HEK293 (cell line): Measurements from ENCODE around the gene AMD1.

Experiments
- GFI1B ChIP-seq: fragments of 450-650 bp; formaldehyde crosslinking; IDR thresholded peaks from 2 replicates; pipeline ENCODE4 v1.5.1; 2016; ENCODE audit warnings: missing biosample characterization, missing genetic modification characterization
- GLIS2 ChIP-seq: fragments of 450-650 bp; formaldehyde crosslinking; IDR thresholded peaks from 2 replicates; pipeline ENCODE4 v1.5.1; 2016; ENCODE audit warnings: missing biosample characterization, missing genetic modification characterization
- IKZF3 ChIP-seq: fragments of 450-650 bp; IDR thresholded peaks from 2 replicates; pipeline ENCODE4 v1.5.0; 2018; ENCODE audit warnings: missing biosample characterization, mild to moderate bottlenecking, missing genetic modification characterization, moderate library complexity
- OVOL3 ChIP-seq: fragments of 450-650 bp; formaldehyde crosslinking; IDR thresholded peaks from 2 replicates; pipeline ENCODE4 v1.5.1; 2016; ENCODE audit warnings: missing biosample characterization, missing genetic modification characterization
- PRDM1 ChIP-seq: fragments of 450-650 bp; formaldehyde crosslinking; IDR thresholded peaks from 2 replicates; pipeline ENCODE4; 2016; ENCODE audit warnings: missing biosample characterization, missing genetic modification characterization
- SCRT1 ChIP-seq: fragments of 450-650 bp; formaldehyde crosslinking; IDR thresholded peaks from 2 replicates; pipeline ENCODE4 v1.5.1; 2016; ENCODE audit warnings: missing biosample characterization, missing genetic modification characterization, borderline replicate concordance
- SETDB1 ChIP-seq: IDR thresholded peaks from one replicate; pipeline ENCODE4 v1.6.1; 2017; ENCODE audit warnings: mild to moderate bottlenecking, low read length, moderate library complexity, mixed read lengths; ENCODE audit not compliant: insufficient read length
- ZBTB26 ChIP-seq: fragments of 450-650 bp; formaldehyde crosslinking; optimal IDR thresholded peaks from 2 replicates; pipeline ENCODE3; 2016; ENCODE audit warnings: missing biosample characterization, mild to moderate bottlenecking, missing genetic modification characterization
- ZBTB7A ChIP-seq: fragments of 450-650 bp; formaldehyde crosslinking; IDR thresholded peaks from 2 replicates; pipeline ENCODE4 v1.5.1; 2016; ENCODE audit warnings: low read depth, missing biosample characterization, missing genetic modification characterization
- ZFP69B ChIP-seq: fragments of 450-650 bp; formaldehyde crosslinking; IDR thresholded peaks from 2 replicates; pipeline ENCODE4 v1.5.1; 2016; ENCODE audit warnings: missing biosample characterization, missing genetic modification characterization
- ZNF112 ChIP-seq: fragments of 450-650 bp; formaldehyde crosslinking; IDR thresholded peaks from 2 replicates; pipeline ENCODE4 v1.5.0; 2017; ENCODE audit warnings: missing biosample characterization, missing genetic modification characterization
- ZNF133 ChIP-seq: fragments of 450-650 bp; formaldehyde crosslinking; IDR thresholded peaks from 2 replicates; pipeline ENCODE4 v1.5.1; 2016; ENCODE audit warnings: missing biosample characterization, missing genetic modification characterization
- ZNF18 ChIP-seq: fragments of 450-650 bp; formaldehyde crosslinking; IDR thresholded peaks from 2 replicates; pipeline ENCODE4 v1.5.1; 2016; ENCODE audit warnings: missing biosample characterization, missing genetic modification characterization
- ZNF211 ChIP-seq: fragments of 450-650 bp; formaldehyde crosslinking; IDR thresholded peaks from 2 replicates; pipeline ENCODE4 v1.5.1; 2016; ENCODE audit warnings: low read depth, missing biosample characterization, missing genetic modification characterization
- ZNF239 ChIP-seq: fragments of 450-650 bp; formaldehyde crosslinking; IDR thresholded peaks from 2 replicates; pipeline ENCODE4 v1.5.1; 2016; ENCODE audit warnings: missing biosample characterization, missing genetic modification characterization
- ZNF280C ChIP-seq: fragments of 450-650 bp; formaldehyde crosslinking; IDR thresholded peaks from 2 replicates; pipeline ENCODE4 v1.5.1; 2016; ENCODE audit warnings: missing biosample characterization, missing genetic modification characterization
- ZNF302 ChIP-seq: fragments of 450-650 bp; formaldehyde crosslinking; IDR thresholded peaks from 2 replicates; pipeline ENCODE4 v1.5.1; 2016; ENCODE audit warnings: missing biosample characterization, missing genetic modification characterization, low read depth
- ZNF391 ChIP-seq: fragments of 450-650 bp; formaldehyde crosslinking; IDR thresholded peaks from 2 replicates; pipeline ENCODE4 v1.5.1; 2016; ENCODE audit warnings: low read depth, missing biosample characterization, missing genetic modification characterization, borderline replicate concordance
- ZNF416 ChIP-seq: fragments of 450-650 bp; formaldehyde crosslinking; IDR thresholded peaks from 2 replicates; pipeline ENCODE4 v1.5.1; 2016; ENCODE audit warnings: missing biosample characterization, missing genetic modification characterization
- ZNF449 ChIP-seq: fragments of 450-650 bp; formaldehyde crosslinking; IDR thresholded peaks from 2 replicates; pipeline ENCODE4 v1.5.1; 2017; ENCODE audit warnings: missing biosample characterization, mild to moderate bottlenecking, missing genetic modification characterization, moderate library complexity
- ZNF488 ChIP-seq: fragments of 450-650 bp; formaldehyde crosslinking; IDR thresholded peaks from 2 replicates; pipeline ENCODE4 v1.5.1; 2016; ENCODE audit warnings: missing biosample characterization, missing genetic modification characterization
- ZNF518A ChIP-seq: fragments of 450-650 bp; formaldehyde crosslinking; conservative IDR thresholded peaks from 2 replicates; pipeline ENCODE4 v1.5.1; 2016; ENCODE audit warnings: low read depth, missing biosample characterization, missing genetic modification characterization
- ZNF623 ChIP-seq: fragments of 450-650 bp; formaldehyde crosslinking; IDR thresholded peaks from 2 replicates; pipeline ENCODE4 v1.5.1; 2016; ENCODE audit warnings: missing biosample characterization, missing genetic modification characterization
- ZNF629 ChIP-seq: fragments of 450-650 bp; formaldehyde crosslinking; IDR thresholded peaks from 2 replicates; pipeline ENCODE4 v1.5.1; 2017; ENCODE audit warnings: missing biosample characterization, missing genetic modification characterization
- ZNF707 ChIP-seq: fragments of 450-650 bp; formaldehyde crosslinking; IDR thresholded peaks from 2 replicates; pipeline ENCODE4 v1.5.1; 2016; ENCODE audit warnings: missing biosample characterization, missing genetic modification characterization
- ZNF76 ChIP-seq: fragments of 450-650 bp; formaldehyde crosslinking; IDR thresholded peaks from 2 replicates; pipeline ENCODE4; 2016; ENCODE audit warnings: low read depth, missing biosample characterization, missing genetic modification characterization, borderline replicate concordance
- ZNF777 ChIP-seq: fragments of 450-650 bp; formaldehyde crosslinking; IDR thresholded peaks from 2 replicates; pipeline ENCODE4 v1.5.1; 2017; ENCODE audit warnings: missing biosample characterization, missing genetic modification characterization, borderline replicate concordance
- ZNF837 ChIP-seq: fragments of 450-650 bp; formaldehyde crosslinking; IDR thresholded peaks from 2 replicates; pipeline ENCODE4 v1.5.1; 2016; ENCODE audit warnings: missing biosample characterization, missing genetic modification characterization

The AMD1 gene

GRCh38 chr6:110876170-110876773 is 1.7 kb downstream of the AMD1 start (continued):
- no peak for TF ChIP-seq ZBTB26 (tag by site-specific recombination)
- TF ChIP-seq GLIS2: 0 out of 2 replicates have a peak, but pooled peaks have one; percentile 1
- TF ChIP-seq SCRT1 (tag by site-specific recombination): no peak
- no peak for TF ChIP-seq ZNF518A (tag by site-specific recombination)
- TF ChIP-seq ZNF239 (tag by site-specific recombination): no peak
- no peak for TF ChIP-seq ZNF133 (tag by site-specific recombination)
- TF ChIP-seq ZFP69B (tag by site-specific recombination): 0 out of 2 replicates have a peak, but pooled peaks have one; percentile 13
- no peak for TF ChIP-seq ZNF777 (tag by site-specific recombination)
- peak; percentile 40; the same call in 1 of the 2 replicates for TF ChIP-seq ZNF76
- no peak for TF ChIP-seq SETDB1
- TF ChIP-seq ZNF623 (tag by site-specific recombination): peak; percentile 41; the same call in 1 of the 2 replicates
- no peak for TF ChIP-seq ZBTB7A (tag by site-specific recombination)
- TF ChIP-seq ZNF707 (tag by site-specific recombination): no peak
- no peak; the same call in 1 of the 2 replicates for TF ChIP-seq ZNF629
- no peak for TF ChIP-seq ZNF302 (tag by site-specific recombination)
- no peak for TF ChIP-seq ZNF416 (tag by site-specific recombination)
- TF ChIP-seq ZNF211: no peak
- TF ChIP-seq ZNF449: no peak
- no peak for TF ChIP-seq ZNF18 (tag by site-specific recombination)
- no peak for TF ChIP-seq ZNF837 (tag by site-specific recombination)
- TF ChIP-seq ZNF280C (tag by site-specific recombination): no peak
- no peak for TF ChIP-seq ZNF488 (tag by site-specific recombination)
- no peak for TF ChIP-seq ZNF112 (tag by site-specific recombination)
- 0 out of 2 replicates have a peak, but pooled peaks have one; percentile 26 for TF ChIP-seq OVOL3
- no peak for TF ChIP-seq GFI1B
- TF ChIP-seq ZNF391 (tag by site-specific recombination): peak; percentile 57; the same call in 1 of the 2 replicates
- peak; percentile 95 for TF ChIP-seq IKZF3
- TF ChIP-seq PRDM1 (tag by site-specific recombination): peak; percentile 41; the same call in 1 of the 2 replicates
